Thyroid gland (tissue), 4 donors: ENCODE data around the gene RARRES2. TPM values are rescaled to one million over a fixed set of nuclear protein-coding genes. Genes with fewer than 3 reads are reported as not detected.

ENCODE experiments used
- DNase-seq, 2 donors: peaks; one replicate each; pipeline ENCODE4 v3.0.0-alpha.2; 2019
- H3K27ac ChIP-seq, 3 donors: fragments of 200-600 bp; sonication (generic); 1 replicate in 2 of 3; 2 replicates in 1 of 3; pipeline ENCODE4 v1.5.1; 2016 to 2019; ENCODE audit warnings: mild to moderate bottlenecking in 1 of 3, moderate library complexity in 1 of 3
- H3K27me3 ChIP-seq: fragments of 200-600 bp; sonication (generic); one replicate; pipeline ENCODE4 v1.5.1; 2019
- H3K36me3 ChIP-seq, 2 donors: fragments of 200-600 bp; sonication (generic); one replicate each; pipeline ENCODE4 v1.5.1; 2016 to 2019
- H3K4me1 ChIP-seq, 2 donors: fragments of 200-600 bp; sonication (generic); one replicate each; pipeline ENCODE4 v1.5.1; 2017 to 2019
- H3K4me3 ChIP-seq, 3 donors: fragments of 200-600 bp; sonication (generic); replicated peaks in 1 of 3; 1 replicate in 2 of 3; 2 replicates in 1 of 3; pipeline ENCODE4 v1.5.1; 2016; ENCODE audit warnings: mild to moderate bottlenecking in 1 of 3
- H3K9me3 ChIP-seq: fragments of 200-600 bp; sonication (generic); one replicate; pipeline ENCODE4 v1.5.1; 2017
- POLR2A ChIP-seq, 2 donors: fragments of 450-650 bp; IDR thresholded peaks; one replicate each; pipeline ENCODE4 v1.6.1; 2017; ENCODE audit warnings: antibody characterized with exemption in 2 of 2, mild to moderate bottlenecking in 2 of 2, moderate library complexity in 1 of 2
- WGBS, 2 donors: methylation state at CpG; one replicate each; pipeline ENCODE4 v1.1.5; 2017; 5-methylcytosine and 5-hydroxymethylcytosine counted together
- intact Hi-C: fragments of 100-400 bp; cut with DNase I; formaldehyde crosslinking; loops from one replicate; pipeline ENCODE4 v1.15.1; 2023
- total RNA-seq, 4 donors: library from RNA; depleted of rRNA; stranded (reverse); fragments of >200 nt; gene quantifications; one replicate each; pipeline ENCODE4 v1.2.3, GENCODE V29; 2016
- TF ChIP-seq, protein P1 (sequence below), 6 experiments: fragments of 200-600 bp in 3 of 6; fragments of 450-650 bp in 3 of 6; sonication (generic) in 3 of 6; IDR thresholded peaks; one replicate each; pipeline ENCODE4 v1.5.1; 2016 to 2019; ENCODE audit warnings: antibody characterized with exemption in 6 of 6, mild to moderate bottlenecking in 2 of 6, inconsistent platforms in 1 of 6, moderate library complexity in 1 of 6

Gene RARRES2
- total RNA-seq, 4 donors from 2014 or later = 22.2 to 137 (median 54.8) TPM

DNA sequence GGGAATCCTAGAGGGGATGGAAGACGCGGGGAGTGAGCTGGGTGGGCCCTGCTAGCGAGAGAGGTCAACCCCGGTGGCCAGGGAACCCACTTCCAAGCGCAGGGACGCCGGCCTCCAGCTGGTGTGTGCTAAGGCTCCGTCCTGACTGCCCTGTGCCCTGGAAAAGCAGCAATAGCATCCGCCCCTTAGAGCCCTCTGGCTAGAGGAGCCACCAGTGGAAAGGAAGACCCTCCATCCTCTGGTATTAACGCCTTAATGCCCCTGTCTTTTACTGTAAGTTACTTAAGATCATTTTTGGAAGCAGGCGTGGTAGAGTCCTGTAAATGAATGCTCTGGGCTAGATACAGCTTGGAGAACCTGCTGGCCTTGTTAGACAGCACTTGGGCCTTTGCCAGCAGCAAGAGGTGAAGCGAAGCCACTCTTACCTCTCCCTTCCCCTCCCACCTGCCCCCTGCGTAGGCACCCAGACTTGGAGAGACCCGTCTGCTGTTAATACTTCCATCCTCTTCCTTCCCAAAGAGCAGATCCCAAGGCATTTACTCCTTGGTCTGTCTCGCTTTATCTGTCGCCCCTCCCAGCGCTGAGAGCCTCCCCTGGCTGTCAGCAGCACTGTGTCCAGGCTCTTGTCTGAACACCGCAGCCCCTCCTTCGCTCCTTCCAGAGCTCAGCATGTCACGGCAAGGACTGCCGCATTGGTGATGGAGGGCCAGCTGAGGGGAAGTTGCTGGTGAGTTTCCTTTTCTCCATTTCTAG lies 31.8 kb upstream of the RARRES2 start:
- Histone ChIP-seq H3K27ac (peak overlapping the region in 1 of 3 donors; percentile 8), H3K4me1 (peaks cover 20 to 34% of the 10 kb centered on the region in 2 donors), H3K9me3 (no peaks in the 10 kb centered on the region), H3K27me3 (no peaks in the 10 kb centered on the region), H3K36me3 (peaks cover 17 to 19% of the 10 kb centered on the region in 2 donors), H3K4me3 (no peak overlapping the region)
- intact Hi-C loops = loop anchor here (5.0 kb wide), 1 partner anchor 34 kb away; a partner anchor contains a TSS
- no peak for TF ChIP-seq POLR2A (IDR thresholded peaks at IDR 0.05)
- TF ChIP-seq, protein P1, sequence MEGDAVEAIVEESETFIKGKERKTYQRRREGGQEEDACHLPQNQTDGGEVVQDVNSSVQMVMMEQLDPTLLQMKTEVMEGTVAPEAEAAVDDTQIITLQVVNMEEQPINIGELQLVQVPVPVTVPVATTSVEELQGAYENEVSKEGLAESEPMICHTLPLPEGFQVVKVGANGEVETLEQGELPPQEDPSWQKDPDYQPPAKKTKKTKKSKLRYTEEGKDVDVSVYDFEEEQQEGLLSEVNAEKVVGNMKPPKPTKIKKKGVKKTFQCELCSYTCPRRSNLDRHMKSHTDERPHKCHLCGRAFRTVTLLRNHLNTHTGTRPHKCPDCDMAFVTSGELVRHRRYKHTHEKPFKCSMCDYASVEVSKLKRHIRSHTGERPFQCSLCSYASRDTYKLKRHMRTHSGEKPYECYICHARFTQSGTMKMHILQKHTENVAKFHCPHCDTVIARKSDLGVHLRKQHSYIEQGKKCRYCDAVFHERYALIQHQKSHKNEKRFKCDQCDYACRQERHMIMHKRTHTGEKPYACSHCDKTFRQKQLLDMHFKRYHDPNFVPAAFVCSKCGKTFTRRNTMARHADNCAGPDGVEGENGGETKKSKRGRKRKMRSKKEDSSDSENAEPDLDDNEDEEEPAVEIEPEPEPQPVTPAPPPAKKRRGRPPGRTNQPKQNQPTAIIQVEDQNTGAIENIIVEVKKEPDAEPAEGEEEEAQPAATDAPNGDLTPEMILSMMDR (IDR thresholded peaks at IDR 0.05) = no peak
- DNase-seq = peak; percentile 89 to 92
- WGBS, 2 donors = 56 to 59% methylated on average over 21 of the region's 21 CpGs

DNA sequence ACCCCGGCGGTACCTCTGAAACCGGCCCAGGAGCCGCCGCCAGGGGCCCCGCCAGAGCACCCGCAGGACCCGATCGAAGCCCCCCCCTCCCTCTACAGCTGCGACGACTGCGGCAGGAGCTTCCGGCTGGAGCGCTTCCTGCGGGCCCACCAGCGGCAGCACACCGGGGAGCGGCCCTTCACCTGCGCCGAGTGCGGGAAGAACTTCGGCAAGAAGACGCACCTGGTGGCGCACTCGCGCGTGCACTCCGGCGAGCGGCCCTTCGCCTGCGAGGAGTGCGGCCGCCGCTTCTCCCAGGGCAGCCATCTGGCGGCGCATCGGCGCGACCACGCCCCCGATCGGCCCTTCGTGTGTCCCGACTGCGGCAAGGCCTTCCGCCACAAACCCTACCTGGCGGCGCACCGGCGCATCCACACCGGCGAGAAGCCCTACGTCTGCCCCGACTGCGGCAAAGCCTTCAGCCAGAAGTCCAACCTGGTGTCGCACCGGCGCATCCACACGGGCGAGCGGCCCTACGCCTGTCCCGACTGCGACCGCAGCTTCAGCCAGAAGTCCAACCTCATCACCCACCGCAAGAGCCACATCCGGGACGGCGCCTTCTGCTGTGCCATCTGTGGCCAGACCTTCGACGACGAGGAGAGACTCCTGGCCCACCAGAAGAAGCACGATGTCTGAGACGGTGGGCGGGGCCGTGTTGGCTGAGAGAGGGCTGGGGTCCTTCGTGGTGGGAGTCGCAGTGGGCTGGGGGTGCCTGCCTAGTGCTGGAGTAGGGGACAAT lies 31.0 kb upstream of the RARRES2 start:
- Histone ChIP-seq H3K27ac (peak overlapping the region in 1 of 3 donors; percentile 8), H3K9me3 (no peaks in the 10 kb centered on the region), H3K4me3 (no peak overlapping the region), H3K27me3 (no peaks in the 10 kb centered on the region), H3K4me1 (peaks cover 20 to 36% of the 10 kb centered on the region in 2 donors), H3K36me3 (peaks cover 17 to 19% of the 10 kb centered on the region in 2 donors)
- WGBS, 2 donors = 86 to 89% methylated on average over 34 to 57 of the region's 79 CpGs
- TF ChIP-seq, protein P1 (IDR thresholded peaks at IDR 0.05) = no peak
- no peak for TF ChIP-seq POLR2A (IDR thresholded peaks at IDR 0.05)
- DNase-seq = no peak
- intact Hi-C loops = loop anchor here (5.0 kb wide), 1 partner anchor 35 kb away; a partner anchor contains a TSS

DNA sequence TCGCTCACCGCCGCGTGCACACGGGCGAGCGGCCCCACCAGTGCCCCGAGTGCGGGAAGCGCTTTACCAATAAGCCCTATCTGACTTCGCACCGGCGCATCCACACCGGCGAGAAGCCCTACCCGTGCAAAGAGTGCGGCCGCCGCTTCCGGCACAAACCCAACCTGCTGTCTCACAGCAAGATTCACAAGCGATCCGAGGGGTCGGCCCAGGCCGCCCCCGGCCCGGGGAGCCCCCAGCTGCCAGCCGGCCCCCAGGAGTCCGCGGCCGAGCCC lies 30.5 kb upstream of the RARRES2 start:
- TF ChIP-seq POLR2A (IDR thresholded peaks at IDR 0.05) = no peak
- TF ChIP-seq, protein P1 (IDR thresholded peaks at IDR 0.05) = no peak
- no peaks in the 10 kb centered on the region for H3K9me3 ChIP-seq
- no peak for DNase-seq
- H3K27me3 ChIP-seq = no peaks in the 10 kb centered on the region
- H3K4me1 ChIP-seq = peaks cover 20 to 38% of the 10 kb centered on the region in 2 donors
- WGBS, 2 donors = 93 to 95% methylated on average over 26 to 27 of the region's 30 CpGs
- H3K4me3 ChIP-seq = no peak overlapping the region
- H3K36me3 ChIP-seq = peaks cover 17 to 19% of the 10 kb centered on the region in 2 donors
- no peak overlapping the region for H3K27ac ChIP-seq
- intact Hi-C loops = loop anchor here (5.0 kb wide), 1 partner anchor 35 kb away; a partner anchor contains a TSS

DNA sequence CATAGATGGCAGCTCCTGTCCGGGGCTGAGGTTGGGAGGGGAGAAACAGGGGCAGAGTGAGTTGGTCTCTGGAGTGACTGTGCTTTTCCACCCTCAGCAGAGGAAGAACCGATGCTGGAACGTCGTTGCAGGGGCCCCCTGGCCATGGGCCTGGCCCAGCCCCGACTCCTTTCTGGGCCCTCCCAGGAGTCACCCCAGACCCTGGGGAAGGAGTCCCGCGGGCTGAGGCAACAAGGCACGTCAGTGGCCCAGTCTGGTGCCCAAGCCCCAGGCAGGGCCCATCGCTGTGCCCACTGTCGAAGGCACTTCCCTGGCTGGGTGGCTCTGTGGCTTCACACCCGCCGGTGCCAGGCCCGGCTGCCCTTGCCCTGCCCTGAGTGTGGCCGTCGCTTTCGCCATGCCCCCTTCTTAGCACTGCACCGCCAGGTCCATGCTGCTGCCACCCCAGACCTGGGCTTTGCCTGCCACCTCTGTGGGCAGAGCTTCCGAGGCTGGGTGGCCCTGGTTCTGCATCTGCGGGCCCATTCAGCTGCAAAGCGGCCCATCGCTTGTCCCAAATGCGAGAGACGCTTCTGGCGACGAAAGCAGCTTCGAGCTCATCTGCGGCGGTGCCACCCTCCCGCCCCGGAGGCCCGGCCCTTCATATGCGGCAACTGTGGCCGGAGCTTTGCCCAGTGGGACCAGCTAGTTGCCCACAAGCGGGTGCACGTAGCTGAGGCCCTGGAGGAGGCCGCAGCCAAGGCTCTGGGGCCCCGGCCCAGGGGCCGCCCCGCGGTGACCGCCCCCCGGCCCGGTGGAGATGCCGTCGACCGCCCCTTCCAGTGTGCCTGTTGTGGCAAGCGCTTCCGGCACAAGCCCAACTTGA lies 29.9 kb upstream of the RARRES2 start:
- H3K4me3 ChIP-seq = no peak overlapping the region
- H3K4me1 ChIP-seq = peaks cover 20 to 38% of the 10 kb centered on the region in 2 donors
- no peak for TF ChIP-seq POLR2A (IDR thresholded peaks at IDR 0.05)
- TF ChIP-seq, protein P1 (IDR thresholded peaks at IDR 0.05) = no peak
- no peak overlapping the region for H3K27ac ChIP-seq
- no peaks in the 10 kb centered on the region for H3K9me3 ChIP-seq
- WGBS, 2 donors = 90% methylated on average over 27 to 38 of the region's 48 CpGs
- intact Hi-C loops = loop anchor here (5.0 kb wide), 1 partner anchor 36 kb away; a partner anchor contains a TSS
- no peaks in the 10 kb centered on the region for H3K27me3 ChIP-seq
- peaks cover 17 to 19% of the 10 kb centered on the region in 2 donors for H3K36me3 ChIP-seq
- DNase-seq = no peak
